Colon (tissue), 2 donors: ENCODE measurements around the gene NOTCH3.

Experiments
- FAIRE-seq: peaks from 2 replicates; lab custom pipeline; 2012; peaks lifted over from hg19 to GRCh38; lab: Jason Lieb, UNC
- donor health status: control.
- donor health status: control.

Gene NOTCH3

DNA sequence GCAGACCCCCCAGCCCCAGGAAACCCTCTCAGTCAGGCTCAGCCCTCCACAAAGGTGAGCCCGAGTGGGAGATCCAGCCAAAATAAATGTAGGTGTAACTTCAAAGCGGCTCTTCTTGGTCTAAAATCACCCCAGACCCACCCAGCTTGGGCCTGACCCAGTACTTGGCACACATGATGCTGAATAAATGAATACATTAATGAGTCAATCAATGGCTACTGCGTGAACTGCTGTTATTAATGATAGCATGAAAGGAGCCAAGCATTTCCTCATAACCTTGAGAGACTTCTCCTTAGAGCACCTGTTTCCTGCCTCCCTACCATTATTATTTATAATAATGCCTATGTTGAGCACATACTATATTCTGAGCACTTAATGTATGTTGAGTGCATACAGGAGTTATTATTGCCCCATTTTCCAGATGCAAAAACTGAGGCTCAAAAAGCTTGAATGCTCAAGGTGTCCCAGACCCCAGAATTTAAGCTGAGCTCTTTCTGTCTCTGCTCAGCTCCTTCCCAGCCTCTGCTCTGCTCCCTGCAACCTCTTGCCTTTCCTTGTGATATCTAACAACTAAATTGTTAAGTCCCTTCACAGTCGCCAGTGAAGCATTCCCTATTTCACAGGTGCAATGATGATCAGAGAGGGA lies 4.3 kb downstream of the NOTCH3 start:
- no peak for FAIRE-seq

DNA sequence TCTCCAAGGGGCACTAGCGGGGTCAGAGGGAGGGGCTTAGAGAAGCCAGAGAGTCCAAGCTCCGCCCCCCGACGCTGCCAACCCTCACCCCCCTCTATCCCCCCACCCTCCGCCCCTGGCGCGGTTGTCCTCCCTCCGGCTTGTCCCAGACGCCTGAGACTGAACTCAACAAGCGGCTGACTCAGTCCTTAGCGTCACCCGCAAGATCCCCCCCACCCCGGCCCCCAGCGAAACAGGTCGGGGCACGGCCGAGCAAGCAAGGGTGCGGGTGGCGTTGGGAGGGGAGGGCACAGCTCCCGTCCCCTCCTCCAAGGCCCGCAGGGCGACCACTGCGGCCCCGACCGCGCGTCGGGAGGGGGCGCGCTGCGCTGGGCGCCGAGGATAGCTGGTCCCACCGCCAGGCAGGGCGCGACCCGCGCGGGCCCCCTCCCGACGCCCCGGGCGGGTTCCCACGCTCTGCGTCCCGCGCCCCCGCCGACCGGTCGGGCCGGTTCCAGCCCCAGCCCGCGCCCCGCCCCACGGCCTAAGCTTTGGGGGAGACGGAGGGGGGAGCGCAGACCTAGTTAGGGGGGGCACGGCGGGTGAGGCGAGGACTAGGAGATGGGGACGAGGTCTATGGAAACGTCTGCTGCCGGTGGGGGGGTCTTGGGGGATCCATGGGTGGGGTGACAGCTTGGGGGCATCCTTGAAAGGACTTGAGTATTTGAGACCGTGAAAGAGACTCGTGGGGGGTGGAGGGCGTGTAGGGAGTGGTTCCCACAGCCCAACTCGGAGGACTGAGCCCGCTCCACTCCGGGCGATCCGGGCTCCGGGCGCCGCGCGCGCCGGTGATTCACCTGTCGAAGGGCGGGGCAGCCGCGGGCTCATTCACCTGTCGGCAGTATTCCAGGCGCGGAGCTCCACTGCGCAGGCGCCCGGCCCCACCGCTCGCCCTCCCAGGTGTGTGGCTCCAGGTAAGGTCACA lies 5.1 kb downstream of the NOTCH3 start:
- FAIRE-seq = no peak

DNA sequence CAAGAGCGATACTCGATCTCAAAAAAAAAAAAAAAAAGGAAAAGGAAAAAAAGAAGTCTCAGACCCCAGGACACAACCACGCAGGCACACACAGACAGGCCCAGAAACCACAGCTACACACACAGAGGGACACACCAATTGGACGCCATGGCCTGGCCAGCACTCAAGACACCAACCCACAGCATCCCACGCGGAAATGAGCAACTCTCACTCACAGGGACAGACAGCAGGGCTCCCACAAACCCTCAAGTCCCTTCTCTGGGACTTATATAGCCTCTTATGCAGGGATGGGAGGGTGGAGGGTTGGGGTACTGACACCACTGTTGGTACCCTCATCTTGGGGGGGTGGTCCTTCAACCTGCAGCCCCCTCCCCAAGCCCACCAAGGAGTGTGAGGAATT lies 5.9 kb downstream of the NOTCH3 start:
- FAIRE-seq = no peak

DNA sequence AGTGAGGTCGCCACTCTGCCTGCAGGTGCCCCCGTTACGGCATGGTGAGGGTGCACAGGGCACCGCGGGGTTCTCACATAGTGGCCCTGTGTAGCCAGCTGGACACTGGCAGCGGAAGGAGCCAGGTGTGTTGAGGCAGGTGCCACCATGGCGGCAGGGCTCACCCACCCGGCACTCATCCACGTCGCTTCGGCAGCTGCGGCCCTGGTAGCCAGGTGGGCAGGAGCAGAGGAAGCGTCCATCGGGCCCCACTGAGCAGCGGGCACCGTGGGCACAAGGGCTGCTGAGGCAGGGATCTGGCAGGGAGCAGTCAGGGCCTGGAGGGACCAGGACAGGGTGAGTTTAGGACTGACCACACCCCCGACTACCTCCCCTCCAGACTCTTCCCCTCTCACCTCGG lies 8.8 kb downstream of the NOTCH3 start:
- no peak for FAIRE-seq

DNA sequence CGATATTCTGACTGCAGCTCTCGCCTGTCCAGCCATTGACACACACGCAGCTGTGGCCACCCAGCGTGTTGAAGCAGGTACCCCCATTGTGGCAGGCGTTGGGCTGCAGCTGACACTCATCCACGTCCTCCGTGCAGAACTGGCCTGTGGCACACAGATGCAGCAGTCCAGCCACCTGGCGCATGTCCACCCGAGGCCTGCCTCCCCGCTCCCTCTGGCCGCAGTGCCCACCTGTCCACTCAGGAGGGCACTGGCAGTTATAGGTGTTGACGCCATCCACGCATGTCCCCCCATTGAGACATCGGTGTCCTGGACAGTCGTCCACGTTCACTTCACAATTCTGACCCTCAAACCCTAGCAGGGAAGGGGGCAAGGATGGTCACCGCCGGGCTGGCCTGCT lies 9.3 kb downstream of the NOTCH3 start:
- FAIRE-seq = no peak

DNA sequence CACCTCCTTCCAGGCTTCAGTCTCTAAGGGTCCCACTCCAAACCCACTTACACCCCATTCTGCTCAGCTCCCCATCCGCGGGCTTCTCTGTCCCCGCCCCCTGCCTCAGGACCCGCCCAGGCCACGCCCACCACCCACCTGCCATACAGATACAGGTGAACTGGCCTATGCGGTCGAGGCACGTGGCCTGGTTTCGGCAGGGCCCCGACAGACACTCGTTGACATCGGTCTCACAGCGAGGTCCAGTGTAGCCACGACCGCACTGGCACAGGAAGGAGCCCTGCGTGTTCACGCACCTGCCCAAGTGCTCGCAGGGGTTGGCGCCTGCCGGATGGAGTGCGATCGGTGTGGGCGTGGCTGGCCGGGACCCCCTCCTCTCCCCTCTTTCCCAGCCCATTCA lies 11.9 kb downstream of the NOTCH3 start:
- FAIRE-seq = no peak

GRCh38 chr19:15187026-15188007 lies 13.5 kb downstream of the NOTCH3 start:
- no peak for FAIRE-seq

GRCh38 chr19:15185188-15185587 lies 15.6 kb downstream of the NOTCH3 start:
- no peak for FAIRE-seq

GRCh38 chr19:15184776-15185175 lies 16.0 kb downstream of the NOTCH3 start:
- FAIRE-seq = no peak

DNA sequence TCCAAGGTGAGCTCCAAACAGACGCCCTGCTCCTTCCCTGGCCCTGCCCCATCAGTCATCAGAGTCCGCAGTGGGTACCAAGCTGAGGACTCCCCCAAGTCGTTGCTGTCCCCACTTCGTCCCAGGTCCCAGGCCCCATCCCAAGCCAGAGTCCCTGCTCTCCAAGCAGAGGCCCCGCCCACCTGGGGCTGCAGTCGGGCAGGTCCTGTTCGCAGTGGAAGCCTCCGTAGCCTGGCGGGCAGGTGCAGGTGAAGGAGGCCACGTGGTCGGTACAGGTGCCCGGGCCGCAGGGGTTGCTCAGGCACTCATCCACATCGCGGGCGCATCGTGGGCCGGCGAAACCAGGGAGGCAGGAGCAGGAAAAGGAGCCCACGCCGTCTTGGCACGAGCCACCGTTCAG lies 19.4 kb downstream of the NOTCH3 start:
- no peak for FAIRE-seq

GRCh38 chr19:15180451-15181390 lies 20.1 kb downstream of the NOTCH3 start:
- no peak for FAIRE-seq

GRCh38 chr19:15178629-15179308 lies 22.0 kb downstream of the NOTCH3 start:
- FAIRE-seq = no peak

- no peak for FAIRE-seq
Measured at GRCh38 chr19:15177269-15178116, 23.3 kb downstream of the NOTCH3 start.

- no peak for FAIRE-seq
Measured at GRCh38 chr19:15175609-15176008, 25.2 kb downstream of the NOTCH3 start.

DNA sequence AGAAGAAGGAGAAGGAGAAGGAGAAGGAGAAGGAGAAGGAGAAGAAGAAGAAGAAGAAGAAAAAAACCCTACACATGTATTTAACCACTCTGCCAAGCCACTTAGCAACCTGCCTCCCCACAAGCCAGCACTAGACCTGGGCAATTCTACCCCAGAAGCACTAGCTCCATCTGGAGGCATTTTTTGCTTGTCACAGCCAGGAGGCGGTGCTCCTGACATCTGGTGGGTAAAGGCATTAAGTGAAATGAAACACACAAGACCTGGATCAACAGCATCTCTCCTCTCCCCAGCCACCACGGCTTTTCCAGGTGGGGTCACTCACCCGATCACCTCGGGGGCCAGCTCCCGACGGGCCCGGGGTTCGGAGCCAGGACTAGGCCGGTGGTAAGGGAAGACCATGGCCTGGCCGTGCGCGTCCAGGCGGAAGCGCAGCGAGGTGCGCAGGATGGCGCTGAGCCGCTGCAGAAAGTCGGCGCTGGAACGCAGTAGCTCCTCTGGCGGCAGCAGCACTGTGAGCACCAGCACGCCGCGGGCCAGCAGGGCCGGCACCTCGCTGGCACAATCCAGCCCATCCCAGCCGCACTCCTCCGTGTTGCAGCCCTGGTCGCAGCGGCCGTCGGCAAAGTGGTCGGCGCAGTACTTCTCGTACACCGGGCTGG lies 26.9 kb downstream of the NOTCH3 start:
- no peak for FAIRE-seq

GRCh38 chr19:15170345-15170744 lies 30.4 kb downstream of the NOTCH3 start:
- FAIRE-seq = no peak

- no peak for FAIRE-seq
Measured at GRCh38 chr19:15169541-15170285, 31.1 kb downstream of the NOTCH3 start.

GRCh38 chr19:15166700-15167099 lies 34.1 kb downstream of the NOTCH3 start:
- FAIRE-seq = no peak
